Liver (tissue), 3 donors: ENCODE data around the gene S100A11.

Experiments
- CTCF ChIP-seq: fragments of 150-350 bp; IDR thresholded peaks from 2 replicates; pipeline ENCODE4 v1.5.1; 2017; ENCODE audit warnings: improper control_type of control experiment, low read depth, low read length; ENCODE audit not compliant: missing input control
- EGR1 ChIP-seq, 2 donors: IDR thresholded peaks; 2 replicates each; pipeline ENCODE4 v1.6.1; 2016 to 2018; ENCODE audit warnings: antibody characterized with exemption in 2 of 2, low read depth in 2 of 2
- RAD21 ChIP-seq, 2 donors: IDR thresholded peaks; 2 replicates each; pipeline ENCODE4 v1.6.1; 2016; ENCODE audit warnings: antibody characterized with exemption in 2 of 2, mild to moderate bottlenecking in 2 of 2
- donor health status: healthy.
- donor health status: healthy.

GRCh38 chr1:152044386-152044785 is 7.6 kb upstream of the S100A11 start:
- TF ChIP-seq CTCF (no peak), RAD21 (IDR thresholded peaks at IDR 0.05) (no peak), EGR1 (IDR thresholded peaks at IDR 0.05; ENCODE audit: low read depth in 2 of 2) (no peak)
